ENCODE data around the gene DAPK3.
"Not testable (repeated sequence)": the region's sequence is repeated elsewhere in the genome, so short reads cannot be mapped to it uniquely, and the experiment has no call there.

Gene DAPK3

DNA sequence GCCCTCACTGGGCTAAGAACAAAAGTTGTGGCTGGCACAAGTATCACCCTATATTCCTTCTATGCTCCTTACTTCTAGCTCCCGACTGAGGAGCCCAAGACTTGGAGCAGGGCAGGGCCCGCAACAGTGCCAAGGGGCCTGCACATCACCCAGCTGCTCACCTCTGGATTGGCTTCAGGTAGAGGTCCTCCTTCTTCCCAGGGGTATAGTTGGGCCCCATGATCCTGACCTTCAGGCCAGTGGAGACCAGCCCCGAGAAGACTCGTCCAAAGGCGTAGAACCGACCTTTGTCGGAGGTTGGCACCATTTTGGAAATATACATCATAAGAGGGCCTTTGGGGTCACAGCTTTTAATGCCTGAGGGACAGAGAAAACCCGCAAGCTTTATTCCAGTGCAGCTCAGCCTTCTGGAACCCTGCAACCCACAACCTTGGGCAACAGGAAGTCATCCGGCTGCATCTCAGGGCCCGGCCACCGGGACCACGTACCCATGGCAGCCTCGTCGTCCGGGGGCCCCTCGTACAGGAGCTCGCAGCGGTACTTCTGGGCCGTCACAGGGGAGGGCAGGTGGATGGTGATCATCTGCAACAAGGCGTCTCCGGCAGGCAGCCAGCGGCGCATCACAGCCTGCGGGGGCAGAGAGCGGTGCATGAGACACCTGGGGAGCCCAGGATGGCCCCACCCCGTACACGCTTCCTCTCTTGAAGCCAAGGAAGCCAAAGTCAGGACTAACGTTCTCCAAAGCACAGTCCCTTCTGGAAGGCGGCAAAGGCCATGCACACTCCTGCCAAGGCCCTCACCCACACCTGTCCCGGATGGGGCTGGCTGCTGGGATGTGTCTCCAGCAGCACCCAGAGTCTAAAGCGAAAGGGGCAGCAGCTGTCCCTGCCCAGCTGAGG lies 9.7 kb upstream of the DAPK3 start:
- DNase-seq (ENCODE audit: extremely low spot score, insufficient read length, low read depth) (no peak), FAIRE-seq (no peak)

DNA sequence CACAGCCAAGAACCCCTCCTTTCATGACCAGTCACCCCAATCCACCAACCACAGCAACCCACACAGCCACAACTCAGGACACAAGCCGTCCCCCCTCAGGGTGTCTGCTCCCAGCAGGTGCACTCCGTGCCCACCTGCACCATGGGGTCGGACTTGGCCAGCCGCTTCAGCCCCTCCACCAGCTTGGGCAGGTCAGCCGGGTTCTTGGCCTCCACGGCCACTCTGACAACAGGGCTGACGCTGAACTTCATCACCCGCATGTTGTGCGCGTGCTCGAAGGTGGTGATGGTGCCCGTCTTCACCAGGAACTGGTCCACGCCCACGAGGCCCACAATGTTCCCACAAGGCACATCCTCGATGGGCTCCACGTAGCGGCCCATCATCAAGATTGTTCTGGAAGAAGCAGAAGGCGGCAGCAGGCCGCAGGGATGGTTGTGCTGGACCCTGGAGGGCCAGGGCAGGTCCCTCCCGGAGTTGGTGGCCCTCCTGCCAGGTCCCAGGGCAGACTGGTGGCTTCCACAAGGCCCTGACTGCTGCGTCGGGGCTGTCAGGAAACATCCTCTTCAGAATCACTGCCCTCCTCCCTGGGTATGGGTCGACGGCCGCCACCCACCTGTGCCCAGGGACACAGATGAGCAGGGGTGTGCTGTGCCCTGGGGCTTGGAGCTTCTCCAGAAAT lies 8.9 kb upstream of the DAPK3 start:
- DNase-seq (ENCODE audit: extremely low spot score, insufficient read length, low read depth), result no peak

DNA sequence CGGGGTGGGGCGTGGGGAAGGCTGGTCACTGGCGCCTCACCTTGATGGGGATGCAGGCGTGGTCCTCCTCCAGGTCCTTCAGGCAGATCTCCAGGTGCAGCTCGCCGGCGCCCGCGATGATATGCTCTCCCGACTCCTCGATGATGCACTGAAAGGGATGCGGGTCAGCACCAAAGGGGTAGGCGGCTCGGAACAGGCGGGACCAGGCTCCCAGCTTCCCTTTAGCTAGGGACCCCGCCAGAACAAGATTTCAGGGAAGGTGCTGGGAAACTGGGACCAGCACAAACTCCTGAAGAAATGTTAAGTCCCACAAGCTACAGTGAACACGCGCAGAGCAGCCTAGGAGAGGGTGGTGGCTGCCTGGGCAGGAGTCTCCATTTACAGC lies 8.4 kb upstream of the DAPK3 start:
- FAIRE-seq (no peak), DNase-seq (ENCODE audit: extremely low spot score, insufficient read length, low read depth) (no peak)

More for the DNA sequence above, 8.9 kb upstream of the DAPK3 start:
- no peak for FAIRE-seq

DNA sequence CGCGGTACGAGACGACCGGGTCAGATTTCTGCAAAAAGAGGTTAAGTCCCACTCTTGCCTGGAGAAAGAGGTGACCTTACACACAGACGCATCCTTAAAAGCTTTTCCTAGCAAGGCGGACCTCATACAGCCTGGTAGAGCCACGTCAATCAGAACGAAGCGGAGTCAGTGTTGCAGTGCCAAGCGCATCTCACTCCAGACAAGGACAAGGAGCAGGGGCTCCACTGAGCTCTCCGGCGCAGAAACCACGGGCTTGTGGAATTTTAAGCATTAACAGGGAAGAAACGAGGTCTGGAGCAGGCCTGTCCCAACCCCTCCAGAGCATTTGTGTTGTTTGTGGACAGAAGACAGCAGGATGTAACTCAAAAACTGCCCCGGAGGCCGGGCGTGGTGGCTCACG lies 7.2 kb upstream of the DAPK3 start:
- no peak for FAIRE-seq
- no peak for DNase-seq (ENCODE audit: extremely low spot score, insufficient read length, low read depth)

DNA sequence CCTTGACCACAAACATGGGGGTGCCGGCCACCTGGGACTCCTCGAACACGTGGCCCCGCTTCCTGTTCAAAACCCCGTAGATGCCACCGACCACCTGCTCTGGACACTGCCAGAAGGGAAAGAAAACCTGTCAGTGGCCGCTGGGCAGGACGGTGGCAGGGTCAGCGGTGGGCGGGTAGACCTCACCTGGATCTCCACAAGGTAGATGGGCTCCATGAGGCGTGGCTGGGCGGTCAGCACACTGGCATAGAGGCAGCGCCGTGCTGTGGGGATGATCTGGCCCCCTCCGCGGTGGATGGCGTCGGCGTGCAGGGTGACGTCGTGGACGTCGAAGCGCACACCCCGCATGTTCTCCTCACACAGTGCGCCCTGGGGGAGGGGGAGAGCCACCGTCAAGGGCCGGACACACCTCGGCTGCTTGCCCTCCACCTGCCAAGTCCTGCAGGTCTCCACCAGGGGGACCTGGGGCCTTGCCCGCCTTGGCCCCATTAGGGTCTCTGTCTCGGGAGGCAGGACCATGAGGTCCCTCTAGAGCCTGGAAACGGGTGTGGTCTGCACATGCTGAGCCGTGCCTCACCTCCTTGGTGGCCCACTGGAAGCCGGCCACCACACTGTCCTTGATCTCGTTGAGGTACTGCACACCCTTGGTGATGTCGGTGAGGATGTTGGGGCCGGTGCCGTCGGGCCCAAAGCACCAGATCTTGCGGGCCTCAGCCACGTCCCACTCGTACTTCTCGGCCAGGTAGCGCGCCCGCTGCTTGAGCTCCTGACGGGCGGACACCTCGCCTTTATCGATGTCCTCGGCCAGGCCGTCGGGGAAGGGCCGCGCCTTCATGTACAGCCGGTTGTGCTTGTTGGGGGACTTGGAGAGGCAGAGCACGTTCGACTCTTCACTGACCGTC lies 6.6 kb upstream of the DAPK3 start:
- FAIRE-seq (no peak), DNase-seq (ENCODE audit: extremely low spot score, insufficient read length, low read depth) (no peak)

DNA sequence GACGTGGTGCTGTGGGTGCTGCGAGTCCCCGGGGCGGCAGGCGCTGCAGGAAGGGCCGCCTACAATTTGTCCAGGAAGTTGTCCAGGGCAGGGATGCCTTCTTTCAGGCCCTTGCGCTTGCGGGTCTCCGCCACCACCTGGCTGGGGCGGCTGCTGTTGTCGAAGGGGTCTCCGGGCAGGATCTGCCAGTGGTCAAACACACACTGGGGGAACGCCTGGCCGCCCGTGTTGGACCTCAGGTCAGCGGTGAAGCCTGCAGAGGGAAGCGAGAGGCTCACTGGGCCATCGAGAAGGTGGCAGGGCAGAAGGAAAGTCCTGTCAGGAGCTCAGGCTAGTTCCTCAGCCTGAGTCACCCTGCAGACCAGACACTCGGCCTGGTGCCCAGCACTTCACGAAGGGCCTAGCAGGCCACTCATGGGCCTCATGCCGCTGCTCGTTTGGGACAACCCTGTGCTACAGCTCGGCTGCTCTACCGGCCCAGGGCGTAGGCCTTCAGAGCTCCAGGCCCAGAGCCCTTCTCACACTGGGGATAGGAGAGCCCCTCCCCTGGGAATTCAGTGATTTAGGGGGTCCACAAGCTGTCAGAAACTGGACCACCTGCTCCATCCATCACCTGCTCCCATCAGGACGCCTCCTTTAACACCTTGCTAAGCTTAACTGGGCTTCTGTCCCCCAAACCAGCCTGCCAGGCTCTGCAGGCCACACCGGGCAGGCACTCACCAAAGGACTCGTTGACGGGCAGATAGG lies 5.8 kb upstream of the DAPK3 start:
- no peak for DNase-seq (ENCODE audit: extremely low spot score, insufficient read length, low read depth)
- no peak for FAIRE-seq

DNA sequence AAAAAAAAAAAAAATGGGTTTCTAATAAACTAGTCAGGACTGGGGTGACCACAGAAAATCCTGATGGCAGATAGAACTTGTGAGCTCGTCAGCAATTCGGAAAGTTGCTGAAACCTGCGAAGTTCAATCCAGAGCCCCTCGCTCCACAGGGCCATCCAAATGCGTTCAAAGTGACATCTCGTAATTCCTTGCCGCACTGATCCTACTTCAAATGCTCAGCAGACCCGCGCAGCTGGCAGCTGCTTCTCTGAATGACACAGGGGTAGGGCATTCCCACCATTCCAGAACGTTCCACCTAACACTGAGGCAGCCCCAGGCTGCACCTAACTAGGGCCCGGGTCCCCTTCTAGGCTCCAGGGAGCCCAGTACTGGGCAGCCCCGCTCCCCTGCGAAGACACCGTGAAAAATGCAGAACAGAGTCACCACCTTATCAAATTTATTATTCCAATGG lies 4.8 kb upstream of the DAPK3 start:
- DNase-seq (ENCODE audit: extremely low spot score, insufficient read length, low read depth) (no peak), FAIRE-seq (no peak)

DNA sequence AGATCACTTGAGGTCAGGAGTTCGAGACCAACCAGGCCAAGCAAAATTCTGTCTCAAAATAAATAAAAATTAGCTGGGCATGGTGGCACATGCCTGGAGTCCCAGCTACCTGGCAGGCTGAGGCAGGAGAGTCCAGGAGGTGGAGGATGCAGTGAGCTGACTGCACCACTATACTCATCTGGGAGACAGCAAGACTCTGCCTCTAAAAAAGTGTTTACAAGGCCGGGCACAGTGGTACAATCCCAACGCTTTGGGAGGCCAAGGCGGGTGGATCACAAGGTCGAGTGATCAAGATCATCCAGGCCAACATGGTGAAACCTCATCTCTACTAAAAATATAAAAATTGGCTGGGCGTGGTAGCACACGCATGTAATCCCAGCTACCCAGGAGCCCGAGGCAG lies 4.2 kb upstream of the DAPK3 start:
- DNase-seq (ENCODE audit: extremely low spot score, insufficient read length, low read depth), result no peak
- no peak for FAIRE-seq

DNA sequence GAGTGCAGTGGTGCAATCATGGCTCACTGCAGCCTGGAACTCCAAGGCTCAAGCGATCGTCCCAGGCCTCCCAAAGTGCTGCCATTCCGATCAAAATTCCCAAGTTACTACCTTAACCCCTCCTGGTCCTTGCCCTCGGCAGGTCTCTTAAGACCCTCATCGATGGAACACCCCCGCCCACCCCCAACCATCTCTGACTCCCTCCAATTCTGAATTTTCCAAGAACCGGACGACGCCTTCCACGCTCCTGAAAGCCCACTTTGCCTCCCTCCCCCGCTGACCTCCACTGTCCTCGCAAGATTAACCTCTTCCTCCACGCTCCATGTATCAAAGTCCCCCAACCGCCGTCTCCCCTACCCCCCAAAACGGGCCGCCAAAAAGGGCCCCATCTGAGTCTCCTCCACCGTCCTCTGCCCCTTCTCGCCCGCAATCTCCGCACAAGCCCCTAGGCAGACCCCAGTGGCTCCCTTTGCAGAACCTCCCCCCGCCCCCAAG lies 539 bp downstream of the DAPK3 start:
- no peak for FAIRE-seq

DNA sequence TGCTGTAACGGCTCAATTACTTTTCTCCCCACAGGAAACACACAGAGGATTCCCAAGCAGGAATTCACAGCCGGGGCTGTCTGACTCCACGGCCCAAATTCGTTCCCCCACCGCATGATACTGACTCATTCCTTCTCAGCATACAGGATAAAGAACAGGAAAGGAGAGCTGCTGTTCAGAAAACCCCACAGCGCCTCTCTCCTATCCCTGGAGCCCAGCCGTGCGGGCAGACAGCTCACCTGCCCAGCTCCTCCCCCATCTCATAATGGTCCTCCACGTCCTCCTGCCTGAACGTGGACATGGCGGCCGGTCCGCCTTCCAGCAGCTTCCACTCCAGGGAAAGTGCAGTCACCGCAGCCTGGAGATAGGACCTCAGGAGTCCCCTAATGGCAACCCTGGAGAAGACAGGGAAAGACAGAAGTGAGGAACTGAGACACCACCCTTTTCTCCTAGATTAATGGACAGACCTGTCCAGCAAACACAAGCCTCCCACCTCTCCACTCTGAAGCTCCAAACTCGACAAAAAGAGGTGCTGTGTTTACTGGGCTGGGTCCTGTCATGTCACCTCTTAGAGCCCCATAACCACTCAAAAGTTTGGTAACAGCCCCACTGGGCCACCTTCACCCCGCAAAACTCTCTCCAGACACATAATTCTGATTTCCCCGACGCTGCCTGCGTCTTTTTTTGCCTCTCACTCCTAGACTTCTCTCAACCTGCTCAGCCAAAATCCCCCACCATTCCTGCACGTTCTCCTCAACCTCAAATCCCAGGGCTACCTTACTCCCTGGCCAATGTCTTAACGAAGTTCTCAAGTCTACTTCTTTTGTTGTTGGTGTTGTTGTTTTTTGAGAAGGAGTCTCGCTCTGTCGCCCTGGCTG lies 1.2 kb downstream of the DAPK3 start:
- DNase-seq (ENCODE audit: extremely low spot score, insufficient read length, low read depth) (no peak), FAIRE-seq (no peak)

More for the DNA sequence above, 539 bp downstream of the DAPK3 start:
- no peak for DNase-seq (ENCODE audit: extremely low spot score, insufficient read length, low read depth)

DNA sequence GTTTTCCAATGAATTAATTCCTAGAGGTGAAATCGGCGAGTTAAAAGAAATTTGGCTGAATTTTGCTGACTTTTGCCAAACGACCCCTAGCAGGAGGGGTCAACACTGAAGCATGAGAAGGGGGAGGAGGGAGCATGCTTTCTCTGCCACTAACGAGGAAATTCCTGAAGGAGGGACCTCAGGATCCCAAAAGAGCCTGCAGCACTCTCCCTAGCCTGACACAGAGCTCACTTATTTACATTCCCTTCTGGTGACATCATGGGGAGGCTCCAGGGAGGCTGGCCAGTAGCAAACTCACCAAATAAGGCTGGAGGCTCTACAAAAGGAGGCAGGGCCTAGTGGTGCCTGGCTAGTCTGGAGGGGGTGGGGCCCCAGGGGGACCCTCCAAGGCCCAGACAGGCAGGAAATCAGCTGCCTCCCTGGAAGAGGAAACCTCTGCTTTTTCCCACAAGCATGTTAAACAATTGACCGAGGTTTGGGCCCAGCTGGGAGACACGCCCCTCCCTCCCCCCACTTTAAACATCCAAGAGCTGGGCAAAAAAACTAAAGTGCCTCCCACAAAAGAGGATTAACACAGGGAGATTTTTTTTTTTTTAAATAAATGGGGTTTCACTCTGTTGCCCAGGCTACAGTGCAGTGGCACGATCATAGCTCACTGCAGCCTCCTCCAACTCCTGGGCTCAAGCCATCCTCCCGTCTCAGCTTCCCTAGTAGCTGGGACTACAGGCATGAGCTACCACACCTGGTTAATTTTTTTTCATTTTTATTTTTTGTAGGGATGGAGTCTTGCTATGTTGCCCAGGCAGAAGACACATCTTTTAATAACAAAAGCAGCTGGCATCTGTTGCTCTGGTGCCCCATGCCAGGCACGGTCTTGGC lies 2.1 kb downstream of the DAPK3 start:
- FAIRE-seq, result no peak
- no peak for DNase-seq (ENCODE audit: extremely low spot score, insufficient read length, low read depth)

DNA sequence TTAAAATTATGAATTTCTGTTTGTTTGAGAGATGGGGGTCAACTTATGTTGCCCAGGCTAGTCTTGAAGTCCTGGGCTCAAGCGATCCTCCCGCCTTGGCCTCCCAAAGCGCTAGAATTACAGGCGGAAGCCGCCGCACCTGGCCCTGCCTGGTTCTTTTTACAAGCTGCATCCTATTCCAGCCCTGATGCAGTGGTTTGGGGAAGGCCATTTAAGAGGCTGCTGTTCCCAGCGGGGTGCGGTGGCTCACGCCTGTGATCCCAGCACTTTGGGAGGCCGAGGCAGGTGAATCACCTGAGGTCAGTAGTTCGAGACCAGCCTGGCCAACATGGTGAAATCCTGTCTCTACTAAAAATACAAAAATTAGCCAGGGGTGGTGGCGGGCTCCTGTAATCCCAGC lies 2.9 kb downstream of the DAPK3 start:
- FAIRE-seq; DNase-seq (ENCODE audit: extremely low spot score, insufficient read length, low read depth): not testable (repeated sequence)

DNA sequence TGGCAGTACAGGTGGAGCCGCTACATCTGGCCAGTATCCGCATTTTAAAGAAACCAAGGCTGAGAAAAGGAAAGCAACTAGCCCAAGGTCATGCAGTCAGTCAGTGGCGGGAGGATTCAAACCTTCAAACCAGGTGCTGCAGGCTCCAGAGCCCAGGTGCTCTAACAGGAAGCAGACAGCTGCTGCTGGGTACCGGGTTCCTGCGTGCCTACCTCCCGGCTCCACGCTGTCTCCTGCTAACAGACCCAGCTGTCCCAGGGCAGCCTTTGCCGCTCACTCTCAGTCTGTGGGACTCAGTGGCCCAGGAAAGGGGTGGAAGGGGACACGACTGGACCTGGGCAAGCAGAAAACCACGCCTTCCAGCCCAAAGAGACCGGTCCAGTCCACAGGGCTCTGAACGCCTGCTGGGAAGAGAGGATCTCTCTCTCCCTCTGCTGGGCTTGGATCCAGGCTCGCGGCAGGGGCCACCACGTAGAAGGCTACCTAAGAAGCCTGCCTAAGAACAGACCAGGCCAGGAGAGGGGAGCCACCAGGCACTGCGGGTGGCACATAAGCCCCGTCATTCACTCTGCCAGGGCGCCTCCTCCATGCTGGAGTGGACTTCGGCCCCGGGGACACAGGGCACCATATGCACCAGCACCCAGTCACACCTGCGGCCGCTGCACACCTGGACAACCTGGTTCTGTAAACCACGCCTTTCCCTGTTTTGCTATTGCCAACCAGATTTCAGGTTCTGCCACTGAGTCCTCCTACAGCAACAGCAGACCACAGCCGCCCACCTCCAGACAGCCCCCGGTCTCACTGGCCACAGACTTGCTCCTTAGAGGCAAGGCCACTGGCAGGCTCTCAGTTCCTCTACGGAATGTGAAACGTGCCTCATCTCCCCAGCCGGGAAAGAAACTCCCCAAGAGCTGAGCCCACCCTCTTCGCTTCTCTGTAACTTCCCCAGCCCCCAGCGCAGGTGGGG lies 4.6 kb downstream of the DAPK3 start:
- DNase-seq (ENCODE audit: extremely low spot score, insufficient read length, low read depth), result no peak
- FAIRE-seq, result no peak

DNA sequence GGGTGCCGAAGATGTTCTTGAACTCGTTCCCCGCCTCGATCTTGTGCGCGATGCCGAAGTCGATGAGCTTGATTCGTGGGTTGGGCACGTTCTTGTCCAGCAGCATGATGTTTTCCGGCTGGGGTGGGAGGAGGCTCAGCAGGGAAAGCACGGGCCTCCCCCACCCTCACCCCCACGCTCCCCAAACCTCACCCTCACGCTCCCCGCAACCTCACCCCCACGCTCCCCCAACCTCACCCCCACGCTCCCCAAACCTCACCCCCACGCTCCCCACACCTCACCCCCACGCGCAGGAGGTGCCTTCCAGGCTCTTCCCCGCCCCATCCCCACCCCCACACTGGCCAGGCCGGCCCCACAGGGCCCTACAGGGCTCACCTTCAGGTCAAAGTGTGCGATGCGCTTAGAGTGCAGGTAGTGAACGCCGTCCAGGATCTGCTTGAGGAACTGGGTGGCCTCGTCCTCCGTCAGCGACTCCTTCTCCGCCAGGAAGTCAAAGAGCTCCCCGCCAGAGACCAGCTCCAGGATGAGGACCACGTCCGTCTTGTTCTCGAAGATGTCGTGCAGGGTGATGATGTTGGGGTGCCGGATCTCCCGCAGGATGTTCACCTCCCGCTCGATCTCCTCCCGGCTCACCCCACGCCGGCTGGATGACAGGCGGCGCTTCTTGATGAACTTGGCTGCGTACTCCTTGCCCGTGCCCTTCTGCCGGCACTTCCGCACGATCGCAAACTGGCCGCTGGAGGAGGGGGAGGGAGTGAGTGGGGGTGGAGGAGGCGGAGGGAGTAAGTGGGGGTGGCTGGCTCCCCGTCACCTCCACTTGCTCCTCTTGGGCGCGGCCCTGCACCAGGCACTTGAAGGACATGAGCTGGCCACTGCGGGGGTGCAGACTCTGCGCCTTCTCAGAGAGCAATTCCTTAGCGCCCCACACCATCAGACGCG lies 6.4 kb downstream of the DAPK3 start:
- FAIRE-seq (no peak), DNase-seq (ENCODE audit: extremely low spot score, insufficient read length, low read depth) (no peak)

DNA sequence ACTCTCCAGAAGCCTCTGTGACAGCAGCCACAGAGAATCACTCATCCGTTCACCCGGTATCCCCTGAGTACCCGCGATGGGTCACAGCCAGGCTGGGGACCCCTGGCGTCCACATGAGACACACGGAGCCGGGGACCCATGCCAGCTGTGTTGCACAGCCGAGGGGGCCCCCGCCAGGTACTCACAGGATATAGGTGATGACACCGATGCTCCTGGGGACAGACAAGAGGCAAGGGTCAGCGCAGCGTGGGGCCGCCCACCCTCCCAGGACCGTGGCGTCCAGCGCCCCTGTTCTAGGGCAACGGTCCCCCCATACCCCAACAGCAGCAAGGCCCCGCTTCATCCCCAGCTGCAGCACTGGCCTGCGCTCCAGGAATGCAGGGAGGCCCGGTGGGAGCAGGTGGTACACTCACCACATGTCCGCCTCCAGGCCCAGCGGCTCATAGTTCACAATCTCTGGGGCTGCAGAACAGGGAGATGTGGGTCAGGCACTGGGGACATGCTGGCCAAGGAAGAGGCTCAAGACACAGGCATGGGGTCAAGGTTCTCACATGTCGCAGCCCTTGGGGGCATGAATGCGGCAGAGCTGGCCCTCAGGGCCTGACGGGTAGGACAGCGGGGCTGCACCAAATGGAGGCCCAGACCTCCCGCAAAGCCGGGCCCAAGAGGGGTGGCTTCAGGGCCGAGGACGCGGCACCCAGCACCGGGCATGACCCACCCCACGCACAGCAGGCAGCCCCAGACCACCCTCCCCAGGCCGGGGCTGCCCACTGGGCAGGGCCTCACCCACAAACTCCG lies 7.2 kb downstream of the DAPK3 start:
- DNase-seq (ENCODE audit: extremely low spot score, insufficient read length, low read depth) (no peak), FAIRE-seq (no peak)
